ENCODE data around the gene TIGD1.
"Not testable (repeated sequence)": the region's sequence is repeated elsewhere in the genome, so short reads cannot be mapped to it uniquely, and the experiment has no call there.

The TIGD1 gene

GRCh38 chr2:232539298-232540231, 10.8 kb downstream of the TIGD1 start, which contains the start of gene CHRNG:
Gene CHRNG, plus strand, starts transcription at chr2:232539692. Its CDS starts 56 bp downstream, at chr2:232539748.
- DNase-seq (ENCODE audit: low read depth): no peak

- DNase-seq (ENCODE audit: low read depth): no peak
These were observed 11.7 kb downstream of the TIGD1 start for GRCh38 chr2:232538671-232539070.

GRCh38 chr2:232537499-232537898, 12.9 kb downstream of the TIGD1 start:
- no peak for DNase-seq (ENCODE audit: low read depth)

- DNase-seq (ENCODE audit: low read depth): no peak
These were observed 13.3 kb downstream of the TIGD1 start for GRCh38 chr2:232537079-232537478.

GRCh38 chr2:232535761-232536530, 14.4 kb downstream of the TIGD1 start:
- DNase-seq (ENCODE audit: low read depth): no peak

- DNase-seq (ENCODE audit: low read depth): no peak
These were observed 15.3 kb downstream of the TIGD1 start for GRCh38 chr2:232534940-232535651.

GRCh38 chr2:232533944-232534710, 16.2 kb downstream of the TIGD1 start:
- DNase-seq (ENCODE audit: low read depth): no peak

- not testable (repeated sequence) for DNase-seq (ENCODE audit: low read depth)
These were observed 17.5 kb downstream of the TIGD1 start for GRCh38 chr2:232532821-232533220.

GRCh38 chr2:232532419-232532818, 17.9 kb downstream of the TIGD1 start:
- no peak for DNase-seq (ENCODE audit: low read depth)

- no peak for DNase-seq (ENCODE audit: low read depth)
These were observed 19.6 kb downstream of the TIGD1 start for GRCh38 chr2:232530626-232531260.

- no peak for DNase-seq (ENCODE audit: low read depth)
These were observed 20.4 kb downstream of the TIGD1 start for GRCh38 chr2:232529806-232530547.

- no peak for DNase-seq (ENCODE audit: low read depth)
These were observed 21.5 kb downstream of the TIGD1 start for GRCh38 chr2:232528746-232529460.

- DNase-seq (ENCODE audit: low read depth): no peak
These were observed 22.4 kb downstream of the TIGD1 start for GRCh38 chr2:232527905-232528470.

- DNase-seq (ENCODE audit: low read depth): no peak
These were observed 23.9 kb downstream of the TIGD1 start for GRCh38 chr2:232526372-232526941.

GRCh38 chr2:232525791-232526371, 24.5 kb downstream of the TIGD1 start, which contains the start of gene CHRND:
Gene CHRND, plus strand, starts transcription at chr2:232526160. Its CDS starts 56 bp downstream, at chr2:232526216.
- DNase-seq (ENCODE audit: low read depth): no peak

GRCh38 chr2:232525199-232525598, 25.2 kb downstream of the TIGD1 start:
- no peak for DNase-seq (ENCODE audit: low read depth)

- DNase-seq (ENCODE audit: low read depth): no peak
These were observed 25.6 kb downstream of the TIGD1 start for GRCh38 chr2:232524771-232525170.

Measured in stimulated activated CD8-positive, alpha-beta memory T cell treated with anti-CD3 and anti-CD28 coated beads, Interleukin-15, amount 100 ng/mL, for 1 hour (primary cell).